Activated CD4-positive, alpha-beta T cell treated with anti-CD3 and anti-CD28 coated beads, Interleukin-2, amount 10 ng/mL, durations not matched to agents 7 days and 5 days (primary cell): Measurements from ENCODE around the gene RSPH6A. TPM values are rescaled to one million over a fixed set of nuclear protein-coding genes. Genes with fewer than 3 reads are reported as not detected.
A peak's percentile ranks its signal among the peaks of the same experiment; 100 is the strongest.
"Not testable (repeated sequence)": the region's sequence is repeated elsewhere in the genome, so short reads cannot be mapped to it uniquely, and the experiment has no call there.

Experiments
- CTCF ChIA-PET: fragments of 350-600 bp; sonication (Branson Sonifier 250); formaldehyde crosslinking; loops from one replicate; lab custom pipeline; 2021; ENCODE audit warnings: antibody characterized with exemption; lab: Charles Lee
- POLR2A ChIA-PET: fragments of 350-600 bp; sonication (Branson Sonifier 250); formaldehyde crosslinking; loops from one replicate; lab custom pipeline; 2021; ENCODE audit warnings: antibody characterized with exemption; lab: Charles Lee
- DNase-seq: peaks from one replicate; pipeline ENCODE4 v3.0.0-alpha.2; 2020
- H3K27ac Mint-ChIP-seq: one replicate; pipeline ENCODE4 v1.8.0; 2021; ENCODE audit warnings: mild to moderate bottlenecking, moderate library complexity, mixed read lengths
- H3K27me3 Mint-ChIP-seq: one replicate; pipeline ENCODE4 v1.8.0; 2021; ENCODE audit warnings: mixed read lengths
- H3K36me3 Mint-ChIP-seq: one replicate; pipeline ENCODE4 v1.8.0; 2021; ENCODE audit warnings: low read depth, mixed read lengths
- H3K4me1 Mint-ChIP-seq: one replicate; pipeline ENCODE4 v1.8.0; 2021; ENCODE audit warnings: mixed read lengths
- H3K4me3 Mint-ChIP-seq: one replicate; pipeline ENCODE4 v1.8.0; 2021; ENCODE audit warnings: mild to moderate bottlenecking, moderate library complexity, mixed read lengths
- H3K9me3 Mint-ChIP-seq: one replicate; pipeline ENCODE4 v1.8.0; 2021; ENCODE audit warnings: mixed read lengths
- total RNA-seq, 2 experiments: library from RNA; stranded (reverse); gene quantifications; one replicate each; pipeline ENCODE4 v1.2.3, GENCODE V29; 2021

Gene RSPH6A
- total RNA-seq, 2 experiments from 2014 or later, result 0.42 to 0.57 TPM

GRCh38 chr19:45812297-45812696 is 2.8 kb downstream of the RSPH6A start:
- H3K4me3 Mint-ChIP-seq, result no peak overlapping the region
- no peak overlapping the region for H3K27ac Mint-ChIP-seq
- no peaks in the 10 kb centered on the region for H3K9me3 Mint-ChIP-seq
- peaks cover 14% of the 10 kb centered on the region for H3K4me1 Mint-ChIP-seq
- no peaks in the 10 kb centered on the region for H3K27me3 Mint-ChIP-seq
- no peaks in the 10 kb centered on the region for H3K36me3 Mint-ChIP-seq
- no peak for DNase-seq
- ChIA-PET CTCF (interaction anchor here (1.6 to 3.0 kb wide), 3 partner anchors 13 to 52 kb away, joined by 3 to 14 read pairs (median 6); partner anchors contain the start of gene FOXA3), POLR2A (interaction anchor here (0.6 kb wide), 1 partner anchor 769 kb away, joined by 4 read pairs; no protein-coding TSS in a partner anchor)

- POLR2A ChIA-PET, result no interaction called here
- CTCF ChIA-PET, result interaction anchor here (1.2 to 2.4 kb wide), 3 partner anchors 11 to 41 kb away, joined by 3 to 11 read pairs (median 3); partner anchors contain the start of gene SIX5
- Mint-ChIP-seq H3K9me3 (no peaks in the 10 kb centered on the region), H3K4me1 (peaks cover 11% of the 10 kb centered on the region), H3K27me3 (peaks cover 7% of the 10 kb centered on the region), H3K27ac (no peak overlapping the region), H3K4me3 (no peak overlapping the region), H3K36me3 (no peaks in the 10 kb centered on the region)
- no peak for DNase-seq
Measured at GRCh38 chr19:45809643-45810159, 5.4 kb downstream of the RSPH6A start.

- H3K4me3 Mint-ChIP-seq, result no peak overlapping the region
- no peaks in the 10 kb centered on the region for H3K36me3 Mint-ChIP-seq
- H3K9me3 Mint-ChIP-seq, result no peaks in the 10 kb centered on the region
- ChIA-PET POLR2A (no interaction called here), CTCF (interaction anchor here (0.9 to 3.8 kb wide), 3 partner anchors 11 to 36 kb away, joined by 5 to 25 read pairs (median 6); partner anchors contain the start of genes DMWD and SIX5)
- H3K4me1 Mint-ChIP-seq, result peaks cover 11% of the 10 kb centered on the region
- peaks cover 16% of the 10 kb centered on the region for H3K27me3 Mint-ChIP-seq
- no peak overlapping the region for H3K27ac Mint-ChIP-seq
- no peak for DNase-seq
Measured at GRCh38 chr19:45805719-45806118, 9.4 kb downstream of the RSPH6A start.

- POLR2A ChIA-PET, result no interaction called here
- Mint-ChIP-seq H3K27ac (no peak overlapping the region), H3K4me3 (no peak overlapping the region), H3K9me3 (no peaks in the 10 kb centered on the region), H3K36me3 (no peaks in the 10 kb centered on the region), H3K4me1 (peaks cover 6% of the 10 kb centered on the region), H3K27me3 (peaks cover 23% of the 10 kb centered on the region)
- DNase-seq, result no peak
- CTCF ChIA-PET, result interaction anchor here (0.9 to 3.8 kb wide), 3 partner anchors 12 to 35 kb away, joined by 5 to 25 read pairs (median 6); partner anchors contain the start of genes DMWD and SIX5
Measured at GRCh38 chr19:45804959-45805230, 10.2 kb downstream of the RSPH6A start.

- H3K9me3 Mint-ChIP-seq, result no peaks in the 10 kb centered on the region
- DNase-seq, result no peak
- H3K36me3 Mint-ChIP-seq, result no peaks in the 10 kb centered on the region
- no peak overlapping the region for H3K27ac Mint-ChIP-seq
- peaks cover 25% of the 10 kb centered on the region for H3K27me3 Mint-ChIP-seq
- ChIA-PET POLR2A (no interaction called here), CTCF (interaction anchor here (0.9 to 3.8 kb wide), 4 partner anchors 11 to 35 kb away, joined by 5 to 25 read pairs (median 11); partner anchors contain the start of genes DMWD and SIX5)
- peaks cover 1% of the 10 kb centered on the region for H3K4me1 Mint-ChIP-seq
- no peak overlapping the region for H3K4me3 Mint-ChIP-seq
Measured at GRCh38 chr19:45804140-45804958, 10.8 kb downstream of the RSPH6A start.

GRCh38 chr19:45801603-45802175 is 13.4 kb downstream of the RSPH6A start:
- H3K4me1 Mint-ChIP-seq, result peaks cover 6% of the 10 kb centered on the region
- no peaks in the 10 kb centered on the region for H3K9me3 Mint-ChIP-seq
- H3K36me3 Mint-ChIP-seq, result no peaks in the 10 kb centered on the region
- peaks cover 37% of the 10 kb centered on the region for H3K27me3 Mint-ChIP-seq
- ChIA-PET POLR2A (no interaction called here), CTCF (interaction anchor here (0.8 to 5.1 kb wide), 5 partner anchors 15 to 32 kb away, joined by 3 to 45 read pairs (median 5); partner anchors contain the start of gene SIX5)
- no peak overlapping the region for H3K27ac Mint-ChIP-seq
- DNase-seq, result no peak
- H3K4me3 Mint-ChIP-seq, result no peak overlapping the region

- H3K9me3 Mint-ChIP-seq, result no peaks in the 10 kb centered on the region
- DNase-seq, result no peak
- H3K4me3 Mint-ChIP-seq, result no peak overlapping the region
- H3K27me3 Mint-ChIP-seq, result peaks cover 44% of the 10 kb centered on the region
- CTCF ChIA-PET, result interaction anchor here (0.6 to 5.1 kb wide), 10 partner anchors 9 to 65 kb away, joined by 3 to 45 read pairs (median 6); partner anchors contain the start of gene SIX5
- no peak overlapping the region for H3K27ac Mint-ChIP-seq
- no peaks in the 10 kb centered on the region for H3K36me3 Mint-ChIP-seq
- POLR2A ChIA-PET, result interaction anchor here (0.7 kb wide), 1 partner anchor 79 kb away, joined by 3 read pairs; no protein-coding TSS in a partner anchor
- H3K4me1 Mint-ChIP-seq, result peaks cover 6% of the 10 kb centered on the region
Measured at GRCh38 chr19:45800070-45800553, 15.0 kb downstream of the RSPH6A start.

- ChIA-PET POLR2A (interaction anchor here (0.7 to 1.1 kb wide), 2 partner anchors 31 to 78 kb away, joined by 3 to 4 read pairs; partner anchors contain the start of gene SIX5), CTCF (interaction anchor here (0.8 to 5.1 kb wide), 12 partner anchors 9 to 65 kb away, joined by 3 to 45 read pairs (median 4); partner anchors contain the start of genes SIX5 and SYMPK)
- not testable (repeated sequence) for H3K27ac Mint-ChIP-seq, H3K9me3 Mint-ChIP-seq, DNase-seq, H3K4me1 Mint-ChIP-seq, H3K4me3 Mint-ChIP-seq, H3K36me3 Mint-ChIP-seq
- peaks cover 49% of the 10 kb centered on the region for H3K27me3 Mint-ChIP-seq
Measured at GRCh38 chr19:45799541-45799940, 15.6 kb downstream of the RSPH6A start.

GRCh38 chr19:45798995-45799517 is 16.1 kb downstream of the RSPH6A start:
- H3K27me3 Mint-ChIP-seq, result peaks cover 50% of the 10 kb centered on the region
- peaks cover 7% of the 10 kb centered on the region for H3K4me1 Mint-ChIP-seq
- DNase-seq, result peak; percentile 56
- H3K9me3 Mint-ChIP-seq, result no peaks in the 10 kb centered on the region
- POLR2A ChIA-PET, result interaction anchor here (1.1 kb wide), 1 partner anchor 30 kb away, joined by 4 read pairs; the partner anchor contains the start of gene SIX5
- H3K4me3 Mint-ChIP-seq, result no peak overlapping the region
- no peak overlapping the region for H3K27ac Mint-ChIP-seq
- CTCF ChIA-PET, result interaction anchor here (0.8 to 5.1 kb wide), 12 partner anchors 10 to 466 kb away, joined by 3 to 45 read pairs (median 4); partner anchors contain the start of genes SIX5 and SYMPK
- H3K36me3 Mint-ChIP-seq, result no peaks in the 10 kb centered on the region

GRCh38 chr19:45794627-45795026 is 20.5 kb downstream of the RSPH6A start:
- Mint-ChIP-seq H3K4me1 (peaks cover 36% of the 10 kb centered on the region), H3K27me3 (peaks cover 44% of the 10 kb centered on the region), H3K27ac (no peak overlapping the region), H3K36me3 (peaks cover 7% of the 10 kb centered on the region), H3K9me3 (no peaks in the 10 kb centered on the region), H3K4me3 (no peak overlapping the region)
- CTCF ChIA-PET, result interaction anchor here (0.6 to 1.4 kb wide), 4 partner anchors 16 to 27 kb away, joined by 3 to 6 read pairs (median 4); partner anchors contain the start of gene SIX5
- DNase-seq, result no peak
- POLR2A ChIA-PET, result no interaction called here

GRCh38 chr19:45793876-45794275 is 21.2 kb downstream of the RSPH6A start:
- POLR2A ChIA-PET, result no interaction called here
- Mint-ChIP-seq H3K4me1 (peaks cover 33% of the 10 kb centered on the region), H3K4me3 (peak overlapping the region; percentile 9), H3K36me3 (peaks cover 15% of the 10 kb centered on the region), H3K27ac (no peak overlapping the region), H3K27me3 (peaks cover 44% of the 10 kb centered on the region), H3K9me3 (no peaks in the 10 kb centered on the region)
- CTCF ChIA-PET, result interaction anchor here (0.7 to 5.1 kb wide), 3 partner anchors 15 to 57 kb away, joined by 4 to 34 read pairs (median 5); partner anchors contain the start of gene SIX5
- no peak for DNase-seq

- CTCF ChIA-PET, result interaction anchor here (0.6 to 5.1 kb wide), 10 partner anchors 12 to 353 kb away, joined by 3 to 34 read pairs (median 4); partner anchors contain the start of gene SIX5
- no peaks in the 10 kb centered on the region for H3K9me3 Mint-ChIP-seq
- H3K27me3 Mint-ChIP-seq, result peaks cover 46% of the 10 kb centered on the region
- H3K36me3 Mint-ChIP-seq, result peaks cover 19% of the 10 kb centered on the region
- DNase-seq, result no peak
- POLR2A ChIA-PET, result interaction anchor here (0.6 to 0.7 kb wide), 2 partner anchors 24 to 1157 kb away, joined by 3 read pairs; partner anchors contain the start of gene SIX5
- peak overlapping the region; percentile 14 for H3K27ac Mint-ChIP-seq
- H3K4me3 Mint-ChIP-seq, result peak overlapping the region; percentile 67
- H3K4me1 Mint-ChIP-seq, result peaks cover 30% of the 10 kb centered on the region
Measured at GRCh38 chr19:45793178-45793564, 21.9 kb downstream of the RSPH6A start.
